ENCODE data around the gene SVOP.

DNA sequence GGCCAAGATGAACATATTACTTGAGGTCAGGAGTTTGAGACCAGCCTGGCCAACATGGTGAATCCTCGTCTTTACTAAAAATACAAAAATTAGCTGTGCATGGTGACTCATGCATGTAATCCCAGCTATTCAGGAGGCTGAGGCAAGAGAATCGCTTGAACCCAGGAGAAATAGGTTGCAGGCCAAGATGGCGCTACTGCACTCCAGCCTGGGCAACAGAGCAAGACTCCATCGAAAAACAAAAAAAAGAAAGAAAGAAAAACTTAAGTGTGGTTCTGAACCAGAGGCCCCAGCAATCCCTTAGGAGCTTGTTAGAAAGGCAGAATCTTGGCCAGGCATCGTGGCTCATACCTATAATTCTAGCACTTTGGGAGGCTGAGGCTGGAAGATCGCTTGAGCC, 24.5 kb downstream of the SVOP start:
- TF ChIP-seq POLR2AphosphoS5 (IDR thresholded peaks at IDR 0.05; ENCODE audit: low read depth) = no peak
- TF ChIP-seq, protein P1, sequence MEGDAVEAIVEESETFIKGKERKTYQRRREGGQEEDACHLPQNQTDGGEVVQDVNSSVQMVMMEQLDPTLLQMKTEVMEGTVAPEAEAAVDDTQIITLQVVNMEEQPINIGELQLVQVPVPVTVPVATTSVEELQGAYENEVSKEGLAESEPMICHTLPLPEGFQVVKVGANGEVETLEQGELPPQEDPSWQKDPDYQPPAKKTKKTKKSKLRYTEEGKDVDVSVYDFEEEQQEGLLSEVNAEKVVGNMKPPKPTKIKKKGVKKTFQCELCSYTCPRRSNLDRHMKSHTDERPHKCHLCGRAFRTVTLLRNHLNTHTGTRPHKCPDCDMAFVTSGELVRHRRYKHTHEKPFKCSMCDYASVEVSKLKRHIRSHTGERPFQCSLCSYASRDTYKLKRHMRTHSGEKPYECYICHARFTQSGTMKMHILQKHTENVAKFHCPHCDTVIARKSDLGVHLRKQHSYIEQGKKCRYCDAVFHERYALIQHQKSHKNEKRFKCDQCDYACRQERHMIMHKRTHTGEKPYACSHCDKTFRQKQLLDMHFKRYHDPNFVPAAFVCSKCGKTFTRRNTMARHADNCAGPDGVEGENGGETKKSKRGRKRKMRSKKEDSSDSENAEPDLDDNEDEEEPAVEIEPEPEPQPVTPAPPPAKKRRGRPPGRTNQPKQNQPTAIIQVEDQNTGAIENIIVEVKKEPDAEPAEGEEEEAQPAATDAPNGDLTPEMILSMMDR (conservative IDR thresholded peaks at IDR 0.05; ENCODE audit: low read depth in 2 of 2) = no peak
- TF ChIP-seq, protein P2, sequence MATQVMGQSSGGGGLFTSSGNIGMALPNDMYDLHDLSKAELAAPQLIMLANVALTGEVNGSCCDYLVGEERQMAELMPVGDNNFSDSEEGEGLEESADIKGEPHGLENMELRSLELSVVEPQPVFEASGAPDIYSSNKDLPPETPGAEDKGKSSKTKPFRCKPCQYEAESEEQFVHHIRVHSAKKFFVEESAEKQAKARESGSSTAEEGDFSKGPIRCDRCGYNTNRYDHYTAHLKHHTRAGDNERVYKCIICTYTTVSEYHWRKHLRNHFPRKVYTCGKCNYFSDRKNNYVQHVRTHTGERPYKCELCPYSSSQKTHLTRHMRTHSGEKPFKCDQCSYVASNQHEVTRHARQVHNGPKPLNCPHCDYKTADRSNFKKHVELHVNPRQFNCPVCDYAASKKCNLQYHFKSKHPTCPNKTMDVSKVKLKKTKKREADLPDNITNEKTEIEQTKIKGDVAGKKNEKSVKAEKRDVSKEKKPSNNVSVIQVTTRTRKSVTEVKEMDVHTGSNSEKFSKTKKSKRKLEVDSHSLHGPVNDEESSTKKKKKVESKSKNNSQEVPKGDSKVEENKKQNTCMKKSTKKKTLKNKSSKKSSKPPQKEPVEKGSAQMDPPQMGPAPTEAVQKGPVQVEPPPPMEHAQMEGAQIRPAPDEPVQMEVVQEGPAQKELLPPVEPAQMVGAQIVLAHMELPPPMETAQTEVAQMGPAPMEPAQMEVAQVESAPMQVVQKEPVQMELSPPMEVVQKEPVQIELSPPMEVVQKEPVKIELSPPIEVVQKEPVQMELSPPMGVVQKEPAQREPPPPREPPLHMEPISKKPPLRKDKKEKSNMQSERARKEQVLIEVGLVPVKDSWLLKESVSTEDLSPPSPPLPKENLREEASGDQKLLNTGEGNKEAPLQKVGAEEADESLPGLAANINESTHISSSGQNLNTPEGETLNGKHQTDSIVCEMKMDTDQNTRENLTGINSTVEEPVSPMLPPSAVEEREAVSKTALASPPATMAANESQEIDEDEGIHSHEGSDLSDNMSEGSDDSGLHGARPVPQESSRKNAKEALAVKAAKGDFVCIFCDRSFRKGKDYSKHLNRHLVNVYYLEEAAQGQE (IDR thresholded peaks at IDR 0.05; ENCODE audit: unreplicated experiment) = no peak
- TF ChIP-seq EZH2 (IDR thresholded peaks at IDR 0.05; ENCODE audit: low read depth, unreplicated experiment) = no peak
- TF ChIP-seq ZNF331 (CRISPR knock-in tag; IDR thresholded peaks at IDR 0.05; ENCODE audit: low read depth) = no peak
- TF ChIP-seq, protein P3, sequence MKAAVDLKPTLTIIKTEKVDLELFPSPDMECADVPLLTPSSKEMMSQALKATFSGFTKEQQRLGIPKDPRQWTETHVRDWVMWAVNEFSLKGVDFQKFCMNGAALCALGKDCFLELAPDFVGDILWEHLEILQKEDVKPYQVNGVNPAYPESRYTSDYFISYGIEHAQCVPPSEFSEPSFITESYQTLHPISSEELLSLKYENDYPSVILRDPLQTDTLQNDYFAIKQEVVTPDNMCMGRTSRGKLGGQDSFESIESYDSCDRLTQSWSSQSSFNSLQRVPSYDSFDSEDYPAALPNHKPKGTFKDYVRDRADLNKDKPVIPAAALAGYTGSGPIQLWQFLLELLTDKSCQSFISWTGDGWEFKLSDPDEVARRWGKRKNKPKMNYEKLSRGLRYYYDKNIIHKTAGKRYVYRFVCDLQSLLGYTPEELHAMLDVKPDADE (IDR thresholded peaks at IDR 0.05) = no peak
- TF ChIP-seq EZH2phosphoT487 (IDR thresholded peaks at IDR 0.05; ENCODE audit: unreplicated experiment) = no peak
- TF ChIP-seq JUNB (IDR thresholded peaks at IDR 0.05; ENCODE audit: unreplicated experiment) = no peak
- TF ChIP-seq CREB1 (CRISPR knock-in tag; IDR thresholded peaks at IDR 0.05; ENCODE audit: low read depth) = no peak
- no peak for TF ChIP-seq NANOG (IDR thresholded peaks at IDR 0.05; ENCODE audit: borderline replicate concordance)
- TF ChIP-seq ZNF114 (CRISPR knock-in tag; IDR thresholded peaks at IDR 0.05) = no peak
- TF ChIP-seq STAT1 (IDR thresholded peaks at IDR 0.05; ENCODE audit: unreplicated experiment) = no peak

Measured in GM23338 (cell line).